Measurements from ENCODE around the gene TSFM.

DNA sequence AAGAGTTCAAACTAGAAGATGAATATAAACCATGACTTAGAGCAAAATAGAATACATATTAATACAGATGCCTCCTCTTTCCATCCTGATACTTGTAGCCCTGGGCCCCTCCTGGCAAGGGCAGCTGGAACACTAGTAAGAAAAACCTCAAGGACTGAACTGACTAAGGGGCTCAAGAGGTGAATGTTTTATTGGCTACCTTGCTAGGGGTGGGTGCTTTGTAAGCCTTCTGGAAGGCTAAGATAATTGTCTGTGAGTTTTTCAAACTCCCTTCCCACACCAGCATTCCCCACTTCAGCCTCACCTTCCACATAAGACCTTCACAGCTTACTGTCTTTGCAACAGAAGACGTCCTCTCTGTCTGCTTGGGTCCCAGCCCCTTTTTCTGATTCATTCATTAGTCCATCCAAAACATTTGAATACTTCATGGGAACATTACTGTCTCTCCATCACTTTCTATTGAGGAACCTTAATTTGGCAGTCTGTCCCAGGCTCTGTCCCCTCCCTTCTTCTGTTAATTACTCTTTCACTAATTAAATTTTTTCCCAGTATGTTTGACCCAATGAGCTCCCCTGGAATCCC, 28.7 kb upstream of the TSFM start:
- TF ChIP-seq, protein P1, sequence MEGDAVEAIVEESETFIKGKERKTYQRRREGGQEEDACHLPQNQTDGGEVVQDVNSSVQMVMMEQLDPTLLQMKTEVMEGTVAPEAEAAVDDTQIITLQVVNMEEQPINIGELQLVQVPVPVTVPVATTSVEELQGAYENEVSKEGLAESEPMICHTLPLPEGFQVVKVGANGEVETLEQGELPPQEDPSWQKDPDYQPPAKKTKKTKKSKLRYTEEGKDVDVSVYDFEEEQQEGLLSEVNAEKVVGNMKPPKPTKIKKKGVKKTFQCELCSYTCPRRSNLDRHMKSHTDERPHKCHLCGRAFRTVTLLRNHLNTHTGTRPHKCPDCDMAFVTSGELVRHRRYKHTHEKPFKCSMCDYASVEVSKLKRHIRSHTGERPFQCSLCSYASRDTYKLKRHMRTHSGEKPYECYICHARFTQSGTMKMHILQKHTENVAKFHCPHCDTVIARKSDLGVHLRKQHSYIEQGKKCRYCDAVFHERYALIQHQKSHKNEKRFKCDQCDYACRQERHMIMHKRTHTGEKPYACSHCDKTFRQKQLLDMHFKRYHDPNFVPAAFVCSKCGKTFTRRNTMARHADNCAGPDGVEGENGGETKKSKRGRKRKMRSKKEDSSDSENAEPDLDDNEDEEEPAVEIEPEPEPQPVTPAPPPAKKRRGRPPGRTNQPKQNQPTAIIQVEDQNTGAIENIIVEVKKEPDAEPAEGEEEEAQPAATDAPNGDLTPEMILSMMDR (conservative IDR thresholded peaks at IDR 0.05; ENCODE audit: low read length): no peak
- no peak for TF ChIP-seq EZH2phosphoT487 (IDR thresholded peaks at IDR 0.05; ENCODE audit: borderline replicate concordance, low read depth, low read length)

Data from OCI-LY7 (cell line).